HG03097 (cell line): ENCODE data around the gene ITGA1.

Experiments
- ATAC-seq: cut with Tn5 transposase; IDR thresholded peaks from one replicate; pipeline ENCODE4 v1.9.1; 2021; ENCODE audit not compliant: unreplicated experiment, low FRiP score

ITGA1 gene

DNA sequence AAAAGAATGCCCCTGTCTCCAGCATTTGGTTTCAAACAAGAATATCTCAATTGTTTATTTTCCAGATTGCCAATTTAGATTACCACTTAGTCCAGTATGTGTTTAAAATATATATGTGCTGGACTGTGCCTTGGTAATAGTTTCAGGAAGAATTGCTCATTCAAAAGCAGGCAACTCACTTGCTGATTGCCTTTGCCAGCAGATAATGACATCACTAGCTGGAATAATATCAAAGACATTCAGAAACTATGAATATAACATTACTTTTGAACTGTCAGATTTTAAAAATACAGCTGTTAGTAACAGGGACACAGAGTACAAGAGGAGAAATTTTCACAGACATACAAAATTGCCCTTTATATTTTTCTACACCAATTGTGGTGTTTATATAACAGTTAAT, 105.4 kb downstream of the ITGA1 start:
- no peak for ATAC-seq

DNA sequence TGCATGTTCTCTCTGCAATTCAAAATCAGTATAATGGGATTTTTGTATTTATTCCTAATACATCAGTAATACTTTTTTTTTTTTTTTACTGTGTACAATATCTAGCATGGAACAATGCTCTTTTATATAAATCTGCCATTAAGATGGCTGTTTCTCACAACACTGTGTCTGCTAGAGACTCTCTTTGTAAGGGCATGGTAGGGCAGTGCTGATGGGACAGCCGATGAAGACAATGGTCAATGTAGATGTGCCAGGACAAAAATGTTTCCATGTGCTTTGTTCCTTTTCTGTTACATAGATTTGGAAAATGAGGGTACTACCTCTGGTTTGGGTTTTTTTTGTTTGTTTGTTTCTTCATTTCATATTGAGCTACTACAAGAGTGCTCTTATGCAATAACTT, 106.1 kb downstream of the ITGA1 start:
- ATAC-seq: no peak

DNA sequence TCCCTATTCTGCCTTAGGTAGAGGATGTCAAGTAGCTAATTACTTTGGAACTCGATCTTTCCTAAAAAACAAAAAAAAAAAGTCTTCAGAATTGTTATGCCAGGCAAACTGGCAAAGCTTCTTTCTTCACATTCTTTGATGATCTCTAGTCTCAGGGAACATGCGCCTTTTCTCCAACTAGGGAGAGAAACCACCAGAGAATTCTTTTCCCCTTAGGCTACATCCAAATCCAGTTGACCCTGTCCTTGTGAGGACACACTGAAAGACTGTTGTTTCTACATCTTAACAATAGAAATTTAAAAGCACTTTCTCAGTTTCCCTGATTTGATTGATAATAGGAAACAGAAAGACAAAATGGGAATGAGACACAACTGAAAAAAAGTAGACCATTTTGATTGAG, 106.7 kb downstream of the ITGA1 start:
- ATAC-seq: no peak

DNA sequence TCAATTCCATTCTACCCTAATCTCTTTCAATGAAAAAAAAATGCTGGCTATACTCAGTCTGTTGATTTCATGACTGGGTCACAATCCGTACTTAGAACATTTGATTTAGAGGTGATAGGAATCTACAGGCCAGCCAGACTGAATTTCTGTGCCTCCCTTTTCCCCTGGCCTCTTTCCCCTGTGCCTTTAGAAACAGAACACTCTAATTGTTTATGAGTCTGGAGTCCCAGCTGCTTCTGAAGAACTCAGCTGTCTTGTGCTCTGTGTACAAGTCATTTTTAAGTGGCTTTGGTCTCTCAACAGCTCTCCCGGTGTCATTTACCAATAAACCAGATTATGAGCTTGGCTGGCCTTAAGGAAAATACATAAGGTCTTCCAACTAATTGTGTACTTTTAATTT, 107.4 kb downstream of the ITGA1 start:
- ATAC-seq: no peak

GRCh38 chr5:52895572-52896413, 108.1 kb downstream of the ITGA1 start:
- ATAC-seq: no peak

GRCh38 chr5:52896534-52897237, 109.0 kb downstream of the ITGA1 start:
- ATAC-seq: no peak

DNA sequence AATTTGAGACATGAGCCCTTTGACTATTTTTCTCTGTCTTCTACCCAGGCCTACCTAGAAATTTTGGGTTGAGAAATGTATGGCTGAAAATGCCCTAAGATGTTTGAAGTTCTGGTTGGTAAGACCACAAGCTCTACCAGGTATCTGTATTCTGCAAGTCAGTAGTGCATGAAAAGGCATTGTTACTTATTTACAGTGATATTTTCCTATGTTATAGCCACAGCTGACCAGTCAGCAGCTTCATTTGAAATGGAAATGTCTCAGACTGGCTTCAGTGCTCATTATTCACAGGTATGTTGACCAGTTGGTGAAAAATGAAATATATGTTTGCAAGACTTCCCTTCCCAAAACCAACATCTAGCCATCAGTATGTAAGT, 109.5 kb downstream of the ITGA1 start:
- no peak for ATAC-seq

DNA sequence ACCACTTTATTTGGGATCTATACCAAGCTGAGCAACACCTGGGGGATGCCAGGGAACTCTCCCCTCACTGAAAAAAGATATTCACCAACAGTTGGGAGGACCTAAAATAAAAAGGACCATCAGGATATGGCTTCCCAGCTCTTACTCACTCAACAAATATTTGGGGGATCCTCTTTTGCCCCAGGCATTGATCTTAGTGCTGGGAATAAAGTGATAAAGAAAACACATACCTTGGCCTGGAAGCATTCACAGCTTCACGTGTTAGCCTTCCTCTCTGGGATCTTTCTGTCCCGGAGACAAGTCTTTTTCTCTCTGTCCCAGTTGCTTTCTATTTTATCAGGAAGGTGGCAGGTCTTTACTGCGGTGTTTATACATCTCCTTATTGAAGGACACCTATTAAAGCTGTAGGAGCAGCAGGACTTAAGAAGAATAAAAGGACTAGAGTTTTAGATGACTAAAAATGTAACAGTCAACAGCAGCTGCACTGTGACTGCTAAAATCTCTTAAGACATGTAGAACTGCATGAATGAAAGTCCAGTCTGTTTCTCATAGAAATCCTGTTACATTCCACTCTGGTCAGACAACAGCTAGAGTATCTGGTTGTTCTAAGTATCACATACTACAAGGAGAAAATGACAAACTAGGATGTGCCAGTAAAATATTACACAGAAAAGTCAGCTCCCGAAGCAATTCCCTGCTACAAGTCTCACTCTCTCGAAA, 111.4 kb downstream of the ITGA1 start:
- no peak for ATAC-seq

- no peak for ATAC-seq
These were observed 115.4 kb downstream of the ITGA1 start for GRCh38 chr5:52903142-52903541.

- ATAC-seq: no peak
These were observed 118.6 kb downstream of the ITGA1 start for GRCh38 chr5:52906343-52906742.

DNA sequence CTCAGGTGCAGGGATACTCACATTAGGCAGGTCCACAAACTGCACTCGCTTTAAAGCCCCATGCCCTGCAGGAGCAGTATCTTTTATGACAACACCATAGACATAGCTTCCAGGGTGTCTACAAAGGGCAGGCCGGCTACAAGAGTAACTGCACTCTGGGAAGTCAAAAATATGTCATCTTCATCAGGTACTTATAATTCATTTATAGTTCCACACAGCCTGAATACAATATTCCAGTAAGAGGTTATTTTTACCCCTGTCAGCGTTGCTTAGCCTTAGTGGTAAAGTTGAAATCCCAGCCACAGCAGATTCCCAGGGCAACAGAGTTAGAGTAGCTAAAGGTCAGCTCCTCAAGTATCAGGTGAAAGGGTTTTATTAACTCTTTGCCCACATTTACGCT, 119.1 kb downstream of the ITGA1 start:
- ATAC-seq: no peak

GRCh38 chr5:52909192-52909591, 121.5 kb downstream of the ITGA1 start:
- no peak for ATAC-seq

DNA sequence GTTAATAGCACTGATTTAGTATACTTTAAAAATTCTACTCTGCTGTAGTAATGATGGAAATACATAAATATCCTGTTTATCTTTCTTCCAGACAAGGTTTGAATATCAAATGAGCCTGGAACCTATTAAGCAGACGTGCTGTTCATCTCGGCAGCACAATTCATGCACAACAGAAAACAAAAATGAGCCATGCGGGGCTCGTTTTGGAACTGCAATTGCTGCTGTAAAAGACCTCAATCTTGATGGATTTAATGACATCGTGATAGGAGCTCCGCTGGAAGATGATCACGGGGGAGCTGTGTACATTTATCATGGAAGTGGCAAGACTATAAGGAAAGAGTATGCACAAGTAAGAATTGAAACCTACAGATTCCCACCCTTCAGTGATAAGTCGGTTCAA, 122.4 kb downstream of the ITGA1 start:
- ATAC-seq: no peak

DNA sequence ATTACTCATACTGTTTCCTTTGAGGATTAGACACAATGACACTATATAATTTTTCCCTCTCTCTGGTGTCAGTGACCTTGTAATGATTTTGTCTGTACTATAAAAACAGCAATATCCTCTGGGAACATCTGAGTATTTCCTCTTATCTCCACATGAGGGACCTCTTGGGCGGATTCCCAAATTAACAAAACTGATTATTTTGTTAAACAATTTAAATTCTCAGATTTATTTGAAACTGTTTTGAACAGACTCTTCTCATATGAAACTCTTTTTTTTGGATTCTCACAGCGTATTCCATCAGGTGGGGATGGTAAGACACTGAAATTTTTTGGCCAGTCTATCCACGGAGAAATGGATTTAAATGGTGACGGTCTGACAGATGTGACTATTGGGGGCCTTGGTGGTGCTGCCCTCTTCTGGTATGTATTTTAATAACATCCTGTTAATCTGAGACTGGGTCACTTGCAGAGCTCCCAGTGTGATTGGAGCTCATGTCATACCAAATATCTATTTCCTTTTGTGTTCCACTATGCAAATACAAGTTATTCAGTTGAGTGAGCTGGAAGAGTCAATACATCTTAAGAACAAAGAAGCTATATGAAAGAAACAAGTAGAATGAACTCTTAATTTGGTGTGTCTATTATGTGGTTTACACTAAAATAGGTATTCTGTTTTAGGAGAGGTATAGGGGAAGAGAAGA, 127.6 kb downstream of the ITGA1 start:
- peak; percentile 96 for ATAC-seq

DNA sequence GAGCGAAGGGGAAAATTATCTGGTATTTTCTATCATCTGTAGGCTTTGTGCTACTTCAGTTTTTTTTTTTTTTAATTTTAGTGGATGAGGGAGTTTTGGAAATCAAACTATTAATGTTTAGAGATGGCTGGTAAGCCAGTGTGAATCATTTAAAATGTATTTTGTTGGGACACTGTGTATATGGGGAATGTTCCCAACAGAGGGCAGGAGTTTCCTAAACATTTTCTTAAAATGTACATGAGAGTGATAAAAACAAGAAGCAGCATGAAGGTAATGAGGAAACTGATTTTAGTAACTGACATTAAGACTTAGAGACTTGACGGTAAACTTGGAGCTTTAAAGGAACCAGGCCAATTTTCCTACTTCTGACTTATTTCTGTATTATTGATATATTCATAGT, 133.2 kb downstream of the ITGA1 start:
- ATAC-seq: no peak

- ATAC-seq: no peak
These were observed 134.7 kb downstream of the ITGA1 start for GRCh38 chr5:52922384-52922783.

- no peak for ATAC-seq
These were observed 136.7 kb downstream of the ITGA1 start for GRCh38 chr5:52924456-52924855.

GRCh38 chr5:52925001-52925400, 137.3 kb downstream of the ITGA1 start:
- ATAC-seq: no peak

- no peak for ATAC-seq
These were observed 141.0 kb downstream of the ITGA1 start for GRCh38 chr5:52928689-52929088.

DNA sequence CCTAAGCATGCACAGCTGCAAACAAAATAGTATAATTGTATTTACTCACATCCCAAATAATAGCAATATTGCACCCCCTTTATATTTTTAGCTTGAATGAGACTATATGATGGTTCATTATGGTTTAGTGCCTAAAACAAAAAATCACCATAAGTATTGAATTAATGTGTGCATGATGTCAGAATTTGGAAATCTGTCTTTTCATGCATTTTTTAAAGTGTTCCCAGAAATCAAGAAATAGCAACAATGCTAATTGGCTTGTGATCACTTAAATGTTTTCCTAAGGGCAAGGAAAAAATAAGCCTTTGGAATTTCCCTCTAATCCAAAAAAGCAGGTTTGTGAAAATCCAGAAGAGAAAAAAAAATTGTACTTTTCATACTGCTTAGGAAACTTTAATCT, 150.5 kb downstream of the ITGA1 start:
- ATAC-seq: no peak

DNA sequence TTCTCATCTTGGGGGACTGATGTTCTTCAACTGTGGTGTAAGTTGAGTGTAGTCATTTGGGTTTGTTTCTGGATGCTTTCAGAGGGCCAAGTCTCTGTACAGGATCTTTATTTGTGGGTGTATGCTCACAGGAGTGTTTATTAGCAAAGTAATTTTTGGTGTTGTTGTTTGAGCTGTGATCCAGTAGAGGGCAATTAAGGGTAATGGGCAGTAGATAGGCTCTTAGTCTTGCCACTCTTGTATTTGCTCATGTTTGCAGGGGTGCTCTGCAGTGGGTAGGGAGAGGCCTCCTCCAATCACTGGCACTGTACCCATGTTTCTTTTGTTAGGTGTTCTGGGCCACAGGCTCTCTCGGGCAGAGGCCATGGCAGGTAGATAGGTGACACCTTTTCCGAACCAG, 155.6 kb downstream of the ITGA1 start:
- ATAC-seq: no peak
